ENCODE measurements around the gene NOS3. TPM values are rescaled to one million over a fixed set of nuclear protein-coding genes. Genes with fewer than 3 reads are reported as not detected.
A peak's percentile ranks its signal among the peaks of the same experiment; 100 is the strongest.

NOS3 gene
- total and polyA plus RNA-seq, 5 donors from 2014 or later: 3.2 to 10.7 (median 7.4) TPM

- no peaks in the 10 kb centered on the region for H3K9me3 ChIP-seq (ENCODE audit: control insufficient read depth in 2 of 2, low read length in 2 of 2)
- H3K36me3 ChIP-seq (ENCODE audit: control insufficient read depth, insufficient read depth, low read length): no peaks in the 10 kb centered on the region
- Mint-ChIP-seq H3K4me1 (peaks cover 0 to 52% (median 13%) of the 10 kb centered on the region in 4 donors), H3K36me3 (peaks cover 3% of the 10 kb centered on the region), H3K27ac (peak within 1 kb of the TSS; percentile 93 to 97 (median 96)), H3K9me3 (peaks cover 0 to 1% (median 0%) of the 10 kb centered on the region in 7 donors), H3K4me3 (peak within 1 kb of the TSS; percentile 89 to 97 (median 95)), H3K27me3 (no peaks in the 10 kb centered on the region)
- DNase-seq (peak; percentile 65 to 73 (median 65)), ATAC-seq (ENCODE audit: low read depth in 2 of 2) (peak in 1 of 2 donors; percentile 13)
- no peaks in the 10 kb centered on the region for H3K27me3 ChIP-seq (ENCODE audit: control insufficient read depth, insufficient read depth, low read length)
- H3K27ac ChIP-seq (ENCODE audit: insufficient read depth, low read length, poor library complexity, severe bottlenecking): peak within 1 kb of the TSS; percentile 88
- peaks cover 41% of the 10 kb centered on the region for H3K4me1 ChIP-seq (ENCODE audit: control insufficient read depth, insufficient read depth, low read length, poor library complexity, severe bottlenecking)
- H3K4me3 ChIP-seq (ENCODE audit: low read depth, low read length): peak within 1 kb of the TSS; percentile 86
These were observed 68.7 kb downstream of the NOS3 start, which contains the start of gene SLC4A2 for GRCh38 chr7:151059367-151060112. SLC4A2 (plus strand) TSS chr7:151059589; CDS start chr7:151061988, 2,399 bp downstream.

- Histone ChIP-seq H3K36me3 (ENCODE audit: control insufficient read depth, insufficient read depth, low read length) (peaks cover 5% of the 10 kb centered on the region), H3K27me3 (ENCODE audit: control insufficient read depth, insufficient read depth, low read length) (no peaks in the 10 kb centered on the region), H3K4me3 (ENCODE audit: low read depth, low read length) (peak overlapping the region; percentile 32), H3K27ac (ENCODE audit: insufficient read depth, low read length, poor library complexity, severe bottlenecking) (peak overlapping the region; percentile 88), H3K9me3 (ENCODE audit: control insufficient read depth in 2 of 2, low read length in 2 of 2) (no peaks in the 10 kb centered on the region), H3K4me1 (ENCODE audit: control insufficient read depth, insufficient read depth, low read length, poor library complexity, severe bottlenecking) (peaks cover 41% of the 10 kb centered on the region)
- no peak for ATAC-seq (ENCODE audit: low read depth in 2 of 2)
- H3K4me1 Mint-ChIP-seq: peaks cover 0 to 49% (median 12%) of the 10 kb centered on the region in 4 donors
- H3K27ac Mint-ChIP-seq: peak overlapping the region in 2 of 3 donors; percentile 73 to 93
- no peaks in the 10 kb centered on the region for H3K27me3 Mint-ChIP-seq
- peak overlapping the region; percentile 87 to 97 (median 91) for H3K4me3 Mint-ChIP-seq
- H3K36me3 Mint-ChIP-seq: peaks cover 3% of the 10 kb centered on the region
- no peak for DNase-seq
- peaks cover 0 to 1% (median 0%) of the 10 kb centered on the region in 7 donors for H3K9me3 Mint-ChIP-seq
These were observed 69.2 kb downstream of the NOS3 start for GRCh38 chr7:151060113-151060415.

GRCh38 chr7:151060416-151061212 is 69.8 kb downstream of the NOS3 start:
- peaks cover 0 to 1% (median 0%) of the 10 kb centered on the region in 7 donors for H3K9me3 Mint-ChIP-seq
- H3K4me3 Mint-ChIP-seq: peak overlapping the region; percentile 87 to 97 (median 91)
- H3K27ac ChIP-seq (ENCODE audit: insufficient read depth, low read length, poor library complexity, severe bottlenecking): peak overlapping the region; percentile 88
- H3K27me3 Mint-ChIP-seq: no peaks in the 10 kb centered on the region
- peaks cover 9% of the 10 kb centered on the region for H3K36me3 ChIP-seq (ENCODE audit: control insufficient read depth, insufficient read depth, low read length)
- peaks cover 0 to 49% (median 12%) of the 10 kb centered on the region in 4 donors for H3K4me1 Mint-ChIP-seq
- H3K27ac Mint-ChIP-seq: peak overlapping the region; percentile 20 to 93 (median 73)
- H3K36me3 Mint-ChIP-seq: peaks cover 7% of the 10 kb centered on the region
- DNase-seq (no peak), ATAC-seq (ENCODE audit: low read depth in 2 of 2) (no peak)
- peaks cover 41% of the 10 kb centered on the region for H3K4me1 ChIP-seq (ENCODE audit: control insufficient read depth, insufficient read depth, low read length, poor library complexity, severe bottlenecking)
- no peaks in the 10 kb centered on the region for H3K9me3 ChIP-seq (ENCODE audit: control insufficient read depth in 2 of 2, low read length in 2 of 2)
- no peaks in the 10 kb centered on the region for H3K27me3 ChIP-seq (ENCODE audit: control insufficient read depth, insufficient read depth, low read length)
- peak overlapping the region; percentile 32 for H3K4me3 ChIP-seq (ENCODE audit: low read depth, low read length)

GRCh38 chr7:151061213-151062110 is 70.6 kb downstream of the NOS3 start:
- Histone ChIP-seq H3K27me3 (ENCODE audit: control insufficient read depth, insufficient read depth, low read length) (no peaks in the 10 kb centered on the region), H3K9me3 (ENCODE audit: control insufficient read depth in 2 of 2, low read length in 2 of 2) (no peaks in the 10 kb centered on the region), H3K27ac (ENCODE audit: insufficient read depth, low read length, poor library complexity, severe bottlenecking) (no peak overlapping the region), H3K4me1 (ENCODE audit: control insufficient read depth, insufficient read depth, low read length, poor library complexity, severe bottlenecking) (peaks cover 41% of the 10 kb centered on the region), H3K36me3 (ENCODE audit: control insufficient read depth, insufficient read depth, low read length) (peaks cover 9% of the 10 kb centered on the region), H3K4me3 (ENCODE audit: low read depth, low read length) (no peak overlapping the region)
- DNase-seq: no peak
- Mint-ChIP-seq H3K4me1 (peaks cover 0 to 44% (median 12%) of the 10 kb centered on the region in 4 donors), H3K27ac (peak overlapping the region; percentile 87 to 93 (median 93)), H3K27me3 (no peaks in the 10 kb centered on the region), H3K36me3 (peaks cover 7% of the 10 kb centered on the region), H3K4me3 (peak overlapping the region; percentile 87 to 97 (median 89)), H3K9me3 (peaks cover 0 to 1% (median 0%) of the 10 kb centered on the region in 7 donors)
- no peak for ATAC-seq (ENCODE audit: low read depth in 2 of 2)

GRCh38 chr7:151062111-151062398 is 71.2 kb downstream of the NOS3 start:
- H3K9me3 Mint-ChIP-seq: peaks cover 0 to under 1% (median 0%) of the 10 kb centered on the region in 7 donors
- peak overlapping the region in 1 of 3 donors; percentile 87 for H3K27ac Mint-ChIP-seq
- peaks cover 7% of the 10 kb centered on the region for H3K36me3 Mint-ChIP-seq
- peaks cover 0 to 38% (median 12%) of the 10 kb centered on the region in 4 donors for H3K4me1 Mint-ChIP-seq
- H3K4me1 ChIP-seq (ENCODE audit: control insufficient read depth, insufficient read depth, low read length, poor library complexity, severe bottlenecking): peaks cover 37% of the 10 kb centered on the region
- H3K36me3 ChIP-seq (ENCODE audit: control insufficient read depth, insufficient read depth, low read length): peaks cover 13% of the 10 kb centered on the region
- ATAC-seq (ENCODE audit: low read depth in 2 of 2) (no peak), DNase-seq (no peak)
- H3K27ac ChIP-seq (ENCODE audit: insufficient read depth, low read length, poor library complexity, severe bottlenecking): no peak overlapping the region
- H3K27me3 ChIP-seq (ENCODE audit: control insufficient read depth, insufficient read depth, low read length): no peaks in the 10 kb centered on the region
- no peaks in the 10 kb centered on the region for H3K9me3 ChIP-seq (ENCODE audit: control insufficient read depth in 2 of 2, low read length in 2 of 2)
- H3K4me3 ChIP-seq (ENCODE audit: low read depth, low read length): no peak overlapping the region
- no peaks in the 10 kb centered on the region for H3K27me3 Mint-ChIP-seq
- H3K4me3 Mint-ChIP-seq: peak overlapping the region; percentile 26 to 89 (median 54)

GRCh38 chr7:151062399-151063211 is 71.8 kb downstream of the NOS3 start:
- DNase-seq: no peak

More at GRCh38 chr7:151062399-151063211, 71.8 kb downstream of the NOS3 start:
- Mint-ChIP-seq H3K27me3 (no peaks in the 10 kb centered on the region), H3K4me3 (no peak overlapping the region), H3K9me3 (no peaks in the 10 kb centered on the region), H3K4me1 (peaks cover 0 to 33% (median 9%) of the 10 kb centered on the region in 4 donors), H3K27ac (no peak overlapping the region), H3K36me3 (peaks cover 7% of the 10 kb centered on the region)
- Histone ChIP-seq H3K9me3 (ENCODE audit: control insufficient read depth in 2 of 2, low read length in 2 of 2) (no peaks in the 10 kb centered on the region), H3K4me3 (ENCODE audit: low read depth, low read length) (no peak overlapping the region), H3K27ac (ENCODE audit: insufficient read depth, low read length, poor library complexity, severe bottlenecking) (no peak overlapping the region), H3K36me3 (ENCODE audit: control insufficient read depth, insufficient read depth, low read length) (peaks cover 19% of the 10 kb centered on the region), H3K4me1 (ENCODE audit: control insufficient read depth, insufficient read depth, low read length, poor library complexity, severe bottlenecking) (peaks cover 31% of the 10 kb centered on the region), H3K27me3 (ENCODE audit: control insufficient read depth, insufficient read depth, low read length) (no peaks in the 10 kb centered on the region)
- no peak for ATAC-seq (ENCODE audit: low read depth in 2 of 2)

Measured in CD4-positive, CD25-positive, alpha-beta regulatory T cell (primary cell).